A673 (cell line): ENCODE measurements around the gene IL1RAPL1.

Experiments
- EZH2 ChIP-seq: fragments of 200-600 bp; sonication (generic); IDR thresholded peaks from 2 replicates; pipeline ENCODE4 v1.6.1; 2017; ENCODE audit warnings: borderline replicate concordance, low read depth, mild to moderate bottlenecking, mixed read lengths, antibody characterized with exemption, low read length; ENCODE audit not compliant: poor library complexity, severe bottlenecking
- TF ChIP-seq, protein P1 (sequence below): fragments of 300-800, 200-600 bp; sonication (generic); conservative IDR thresholded peaks from 2 replicates; pipeline ENCODE4 v1.5.1; 2017; ENCODE audit warnings: low read depth, mild to moderate bottlenecking, antibody characterized with exemption, low read length, moderate library complexity, mixed read lengths

DNA sequence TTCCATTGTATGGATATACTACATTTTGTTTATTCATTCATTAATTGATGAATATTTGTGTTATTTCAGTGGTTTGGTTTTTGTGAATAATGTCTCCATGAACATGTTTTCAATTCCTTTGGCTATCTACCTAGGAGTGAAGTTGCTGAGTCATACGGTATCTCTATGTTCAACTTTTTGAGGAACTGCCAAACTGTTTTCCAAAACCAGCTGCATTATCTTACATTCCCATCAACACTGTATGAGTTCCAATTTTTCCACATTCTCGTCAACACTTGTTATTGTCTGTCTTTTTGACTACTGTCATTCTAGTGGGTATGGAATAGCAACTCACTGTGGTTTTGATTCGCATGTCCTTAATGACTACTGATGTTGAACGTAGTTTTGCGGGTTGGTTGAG, 1239.5 kb downstream of the IL1RAPL1 start:
- TF ChIP-seq, protein P1, sequence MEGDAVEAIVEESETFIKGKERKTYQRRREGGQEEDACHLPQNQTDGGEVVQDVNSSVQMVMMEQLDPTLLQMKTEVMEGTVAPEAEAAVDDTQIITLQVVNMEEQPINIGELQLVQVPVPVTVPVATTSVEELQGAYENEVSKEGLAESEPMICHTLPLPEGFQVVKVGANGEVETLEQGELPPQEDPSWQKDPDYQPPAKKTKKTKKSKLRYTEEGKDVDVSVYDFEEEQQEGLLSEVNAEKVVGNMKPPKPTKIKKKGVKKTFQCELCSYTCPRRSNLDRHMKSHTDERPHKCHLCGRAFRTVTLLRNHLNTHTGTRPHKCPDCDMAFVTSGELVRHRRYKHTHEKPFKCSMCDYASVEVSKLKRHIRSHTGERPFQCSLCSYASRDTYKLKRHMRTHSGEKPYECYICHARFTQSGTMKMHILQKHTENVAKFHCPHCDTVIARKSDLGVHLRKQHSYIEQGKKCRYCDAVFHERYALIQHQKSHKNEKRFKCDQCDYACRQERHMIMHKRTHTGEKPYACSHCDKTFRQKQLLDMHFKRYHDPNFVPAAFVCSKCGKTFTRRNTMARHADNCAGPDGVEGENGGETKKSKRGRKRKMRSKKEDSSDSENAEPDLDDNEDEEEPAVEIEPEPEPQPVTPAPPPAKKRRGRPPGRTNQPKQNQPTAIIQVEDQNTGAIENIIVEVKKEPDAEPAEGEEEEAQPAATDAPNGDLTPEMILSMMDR, result no peak
- no peak for TF ChIP-seq EZH2
